ENCODE data around the gene SCUBE3.
A peak's percentile ranks its signal among the peaks of the same experiment; 100 is the strongest.

- peak; percentile 83 for TF ChIP-seq CTCF (conservative IDR thresholded peaks at IDR 0.05)
- TF ChIP-seq EZH2 (IDR thresholded peaks at IDR 0.05; ENCODE audit: low read depth): no peak
Measured at GRCh38 chr6:35294308-35294945, 80.7 kb downstream of the SCUBE3 start.
